GM12872 (cell line): Measurements from ENCODE around the gene GRK5.

Source experiments
- CTCF ChIP-seq: IDR thresholded peaks from 3 replicates; pipeline ENCODE4 v1.5.1; 2011; ENCODE audit warnings: low read depth, mild to moderate bottlenecking, low read length, moderate library complexity; ENCODE audit not compliant: insufficient read depth

Gene GRK5

GRCh38 chr10:119337223-119337622 is 129.9 kb downstream of the GRK5 start:
- no peak for TF ChIP-seq CTCF

GRCh38 chr10:119337796-119338432 is 130.5 kb downstream of the GRK5 start:
- TF ChIP-seq CTCF: no peak

GRCh38 chr10:119339109-119339508 is 131.7 kb downstream of the GRK5 start:
- TF ChIP-seq CTCF: no peak

GRCh38 chr10:119340893-119341458 is 133.6 kb downstream of the GRK5 start:
- TF ChIP-seq CTCF: no peak

GRCh38 chr10:119341459-119342301 is 134.3 kb downstream of the GRK5 start:
- TF ChIP-seq CTCF: no peak

- TF ChIP-seq CTCF: no peak
Measured at GRCh38 chr10:119342335-119342734, 135.0 kb downstream of the GRK5 start.

- TF ChIP-seq CTCF: no peak
Measured at GRCh38 chr10:119343011-119343601, 135.7 kb downstream of the GRK5 start.
